IMR-90 (cell line): ENCODE measurements around the gene THADA. TPM values are rescaled to one million over a fixed set of nuclear protein-coding genes. Genes with fewer than 3 reads are reported as not detected.

Source experiments
- ATAC-seq: fragments of 200-7000 bp; cut with Tn5 transposase; 2 replicates; pipeline ENCODE4 v1.9.1; 2020; ENCODE audit warnings: low read depth, mild to moderate bottlenecking, moderate library complexity
- BruUV-seq: library from RNA; stranded (reverse); fragments of 400-500 nt; replicated peaks from 2 replicates; lab custom pipeline; 2021; lab: Mats Ljungman, UMichigan
- CTCF ChIA-PET: fragments of 300-600 bp; formaldehyde crosslinking; extraction: SDS; loops from one replicate; lab custom pipeline; 2021; ENCODE audit warnings: antibody characterized with exemption; lab: Yijun Ruan, JAX
- POLR2A ChIA-PET: fragments of 300-600 bp; sonication (Branson Sonifier 250); formaldehyde crosslinking; loops from one replicate; lab custom pipeline; 2022; ENCODE audit warnings: antibody characterized with exemption; ENCODE audit not compliant: unreplicated experiment; lab: Charles Lee
- DNase-seq: peaks from one replicate; pipeline ENCODE4 v3.0.0; 2013
- H2AFZ ChIP-seq: replicated peaks from 2 replicates; pipeline ENCODE3; 2013; ENCODE audit warnings: low read length, mild to moderate bottlenecking; ENCODE audit not compliant: poor library complexity
- H2AK5ac ChIP-seq: 2 replicates; pipeline ENCODE4 v1.6.1; 2013; ENCODE audit warnings: low read depth, low read length, inconsistent platforms
- H2AK9ac ChIP-seq: replicated peaks from 2 replicates; pipeline ENCODE3; 2013; ENCODE audit warnings: mild to moderate bottlenecking, low read depth, low read length, moderate library complexity; ENCODE audit not compliant: poor library complexity
- H2BK120ac ChIP-seq: 2 replicates; pipeline ENCODE4 v1.6.1; 2013; ENCODE audit warnings: low read depth, low read length, inconsistent platforms
- H2BK15ac ChIP-seq: 3 replicates; pipeline ENCODE4 v1.6.1; 2013; ENCODE audit warnings: low read depth, low read length, inconsistent platforms
- H2BK20ac ChIP-seq: 2 replicates; pipeline ENCODE4 v1.6.1; 2013; ENCODE audit warnings: low read depth, mild to moderate bottlenecking, inconsistent platforms, low read length, moderate library complexity
- H2BK5ac ChIP-seq: 2 replicates; pipeline ENCODE4 v1.6.1; 2013; ENCODE audit warnings: mild to moderate bottlenecking, low read depth, low read length, inconsistent platforms; ENCODE audit not compliant: poor library complexity, severe bottlenecking
- H3K14ac ChIP-seq: replicated peaks from 2 replicates; pipeline ENCODE4 v1.6.1; 2013; ENCODE audit warnings: low read depth, low read length, inconsistent platforms
- H3K18ac ChIP-seq: 2 replicates; pipeline ENCODE4 v1.6.1; 2013; ENCODE audit warnings: low read depth, low read length, control low read depth
- H3K23ac ChIP-seq: 2 replicates; pipeline ENCODE4 v1.6.1; 2013; ENCODE audit warnings: low read depth, low read length, inconsistent platforms
- H3K27ac ChIP-seq: 2 replicates; pipeline ENCODE4 v1.5.1; 2013; ENCODE audit warnings: mild to moderate bottlenecking, control low read depth, low read length; ENCODE audit not compliant: insufficient read depth
- H3K27me3 ChIP-seq: 2 replicates; pipeline ENCODE4 v1.6.1; 2013; ENCODE audit warnings: low read length; ENCODE audit not compliant: control insufficient read depth, insufficient read depth
- H3K36me3 ChIP-seq: 2 replicates; pipeline ENCODE4 v1.6.1; 2013; ENCODE audit warnings: low read length, mixed read lengths; ENCODE audit not compliant: control insufficient read depth, insufficient read depth
- H3K4ac ChIP-seq: 2 replicates; pipeline ENCODE4 v1.6.1; 2013; ENCODE audit warnings: low read depth, low read length, inconsistent platforms
- H3K4me1 ChIP-seq: 2 replicates; pipeline ENCODE4 v1.6.1; 2013; ENCODE audit warnings: low read length, mixed read lengths; ENCODE audit not compliant: control insufficient read depth, insufficient read depth
- H3K4me2 ChIP-seq: 2 replicates; pipeline ENCODE4 v1.6.1; 2013; ENCODE audit warnings: low read depth, mild to moderate bottlenecking, control low read depth, low read length, moderate library complexity
- H3K4me3 ChIP-seq: 2 replicates; pipeline ENCODE4 v1.5.1; 2013; ENCODE audit warnings: low read depth, mild to moderate bottlenecking, control low read depth, low read length, moderate library complexity; ENCODE audit not compliant: insufficient read depth
- H3K56ac ChIP-seq: 2 replicates; pipeline ENCODE4 v1.6.1; 2013; ENCODE audit warnings: low read length, inconsistent platforms; ENCODE audit not compliant: insufficient read depth; ENCODE audit errors: extremely low read depth
- H3K79me1 ChIP-seq, 2 experiments: 2 replicates each; pipeline ENCODE4 v1.6.1; 2013; ENCODE audit warnings: low read length in 2 of 2, inconsistent platforms in 1 of 2, low read depth in 1 of 2
- H3K9ac ChIP-seq: 2 replicates; pipeline ENCODE4 v1.6.1; 2013; ENCODE audit warnings: low read depth, low read length, control low read depth
- H3K9me1 ChIP-seq: 2 replicates; pipeline ENCODE4 v1.6.1; 2013; ENCODE audit warnings: low read length, inconsistent platforms; ENCODE audit not compliant: insufficient read depth
- H3K9me3 ChIP-seq: 2 replicates; pipeline ENCODE4 v1.6.1; 2013; ENCODE audit warnings: low read length; ENCODE audit not compliant: control insufficient read depth, insufficient read depth
- H4K20me1 ChIP-seq: 2 replicates; pipeline ENCODE4 v1.6.1; 2013; ENCODE audit warnings: low read length, inconsistent platforms; ENCODE audit not compliant: insufficient read depth
- H4K5ac ChIP-seq: 2 replicates; pipeline ENCODE4 v1.6.1; 2013; ENCODE audit warnings: mild to moderate bottlenecking, low read depth, low read length, control low read depth
- H4K8ac ChIP-seq, 2 experiments: 2 replicates each; pipeline ENCODE4 v1.6.1; 2013; ENCODE audit warnings: low read depth in 2 of 2, low read length in 2 of 2, control low read depth in 1 of 2, inconsistent platforms in 1 of 2
- H4K91ac ChIP-seq: 2 replicates; pipeline ENCODE4 v1.6.1; 2013; ENCODE audit warnings: low read depth, low read length, inconsistent platforms; ENCODE audit not compliant: insufficient read depth
- BHLHE40 ChIP-seq: fragments of 150-350 bp; IDR thresholded peaks from 2 replicates; pipeline ENCODE4 v1.6.1; 2016; ENCODE audit warnings: mild to moderate bottlenecking, low read depth, low read length
- CEBPB ChIP-seq: IDR thresholded peaks from 2 replicates; pipeline ENCODE4 v1.6.1; 2012; ENCODE audit warnings: low read depth, low read length, improper control_type of control experiment
- FOS ChIP-seq: fragments of 150-350 bp; IDR thresholded peaks from 2 replicates; pipeline ENCODE4 v1.6.1; 2016; ENCODE audit warnings: low read depth, low read length
- NFE2L2 ChIP-seq: fragments of 150-350 bp; IDR thresholded peaks from 2 replicates; pipeline ENCODE4 v1.6.1; 2016; ENCODE audit warnings: low read depth, mild to moderate bottlenecking, low read length
- WGBS, 2 experiments: methylation state at CpG; one replicate each; pipeline versions ENCODE4 v1.1.5 to v1.1.7; 2013; ENCODE audit warnings: missing lambda C conversion rate in 2 of 2; ENCODE audit not compliant: insufficient read length in 1 of 2; ENCODE audit errors: extremely low coverage in 2 of 2; 5-methylcytosine and 5-hydroxymethylcytosine counted together
- dilution Hi-C: fragments of 300-500 bp; cut with HindIII; formaldehyde crosslinking; loops from one replicate; pipeline ENCODE4 v1.14.3; 2018; ENCODE audit warnings: low sequenced_read_pairs; ENCODE audit not compliant: unreplicated experiment
- in situ Hi-C: fragments of 300-500 bp; cut with MboI; formaldehyde crosslinking; loops from 3 replicates; pipeline ENCODE4 v1.14.3; 2019; ENCODE audit warnings: low sequenced_read_pairs, inconsistent platforms, mixed read lengths
- intact Hi-C: fragments of 100-400 bp; cut with micrococcal nuclease; formaldehyde crosslinking; loops from 2 replicates; pipeline ENCODE4 v1.10.0; 2022
- polyA plus RNA-seq, 3 experiments: library from polyadenylated mRNA; depleted of rRNA; stranded (reverse); fragments of >200 nt; gene quantifications; 2 replicates each; pipeline ENCODE4 v1.2.3, GENCODE V29; 2012; ENCODE audit warnings: low replicate concordance in 1 of 3
- total RNA-seq: library from RNA; depleted of rRNA; stranded (reverse); fragments of >200 nt; gene quantifications from 2 replicates; pipeline ENCODE4 v1.2.3, GENCODE V29; 2012
- TF ChIP-seq, protein P1 (sequence below): fragments of 150-350 bp; IDR thresholded peaks from 2 replicates; pipeline ENCODE4 v1.6.1; 2016; ENCODE audit warnings: low read depth, mild to moderate bottlenecking, low read length, moderate library complexity, borderline replicate concordance
- TF ChIP-seq, protein P2 (sequence below): fragments of 150-350 bp; IDR thresholded peaks from 2 replicates; pipeline ENCODE4 v1.6.1; 2017; ENCODE audit warnings: mild to moderate bottlenecking, antibody characterized with exemption, low read length, low read depth

Gene THADA
- total and polyA plus RNA-seq, 2 of the 4 experiments (the other 2 are of a cell fraction), result 10.5 to 21.3 TPM

DNA sequence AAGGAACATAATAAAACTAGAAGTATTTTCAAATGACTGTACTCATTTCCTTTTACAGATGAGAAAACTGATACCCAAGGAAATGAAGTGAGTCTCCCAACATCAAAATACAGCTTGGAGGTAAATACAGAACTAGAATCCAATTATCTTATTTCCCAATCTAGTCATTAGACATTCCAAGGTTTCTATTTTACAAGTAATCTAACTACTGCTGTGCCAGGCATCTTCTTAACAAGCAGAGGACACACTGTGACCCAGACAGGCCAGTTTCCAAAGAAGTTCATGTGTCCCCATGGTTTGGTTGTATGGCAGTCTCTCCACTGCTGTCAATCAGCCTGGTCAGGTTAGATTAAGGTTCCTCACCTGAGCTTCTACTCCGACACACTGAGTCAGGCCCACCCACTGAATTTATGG, 143.5 kb downstream of the THADA start:
- Histone ChIP-seq H2AFZ (no peak overlapping the region), H3K56ac (no peak overlapping the region), H3K23ac (no peak overlapping the region), H4K8ac (no peak overlapping the region), H3K9me1 (no peaks in the 10 kb centered on the region), H3K27ac (no peak overlapping the region), H2BK5ac (no peak overlapping the region), H3K36me3 (peaks cover 3% of the 10 kb centered on the region; the same call in 1 of the 2 replicates), H2BK20ac (no peak overlapping the region), H4K20me1 (no peaks in the 10 kb centered on the region), H3K14ac (no peak overlapping the region), H3K18ac (no peak overlapping the region; the same call in 1 of the 2 replicates), H3K4me3 (no peak overlapping the region), H3K9ac (no peak overlapping the region), H3K4me1 (peaks cover 10% of the 10 kb centered on the region), H2BK15ac (no peak overlapping the region; the same call in 2 of the 3 replicates), H3K4me2 (no peak overlapping the region), H3K27me3 (no peaks in the 10 kb centered on the region), H2BK120ac (no peak overlapping the region), H2AK5ac (no peak overlapping the region), H4K91ac (no peak overlapping the region), H2AK9ac (no peak overlapping the region), H4K5ac (no peak overlapping the region), H3K4ac (no peak overlapping the region), H3K79me1 (no peaks in the 10 kb centered on the region), H3K9me3 (no peaks in the 10 kb centered on the region)
- CTCF ChIA-PET, result no interaction called here
- no CpG with 5 or more reads among the region's 1 CpG for WGBS, 2 experiments
- intact Hi-C loops, result no loop called here
- no TSS peak for BruUV-seq
- TF ChIP-seq NFE2L2, result no peak
- TF ChIP-seq, protein P1, sequence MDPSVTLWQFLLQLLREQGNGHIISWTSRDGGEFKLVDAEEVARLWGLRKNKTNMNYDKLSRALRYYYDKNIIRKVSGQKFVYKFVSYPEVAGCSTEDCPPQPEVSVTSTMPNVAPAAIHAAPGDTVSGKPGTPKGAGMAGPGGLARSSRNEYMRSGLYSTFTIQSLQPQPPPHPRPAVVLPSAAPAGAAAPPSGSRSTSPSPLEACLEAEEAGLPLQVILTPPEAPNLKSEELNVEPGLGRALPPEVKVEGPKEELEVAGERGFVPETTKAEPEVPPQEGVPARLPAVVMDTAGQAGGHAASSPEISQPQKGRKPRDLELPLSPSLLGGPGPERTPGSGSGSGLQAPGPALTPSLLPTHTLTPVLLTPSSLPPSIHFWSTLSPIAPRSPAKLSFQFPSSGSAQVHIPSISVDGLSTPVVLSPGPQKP, result no peak
- no peak for TF ChIP-seq CEBPB
- no peak for TF ChIP-seq BHLHE40
- no peak for TF ChIP-seq FOS
- TF ChIP-seq, protein P2, sequence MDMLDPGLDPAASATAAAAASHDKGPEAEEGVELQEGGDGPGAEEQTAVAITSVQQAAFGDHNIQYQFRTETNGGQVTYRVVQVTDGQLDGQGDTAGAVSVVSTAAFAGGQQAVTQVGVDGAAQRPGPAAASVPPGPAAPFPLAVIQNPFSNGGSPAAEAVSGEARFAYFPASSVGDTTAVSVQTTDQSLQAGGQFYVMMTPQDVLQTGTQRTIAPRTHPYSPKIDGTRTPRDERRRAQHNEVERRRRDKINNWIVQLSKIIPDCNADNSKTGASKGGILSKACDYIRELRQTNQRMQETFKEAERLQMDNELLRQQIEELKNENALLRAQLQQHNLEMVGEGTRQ, result no peak
- POLR2A ChIA-PET, result no interaction called here
- no peak for ATAC-seq
- in situ Hi-C loops, result no loop called here
- DNase-seq, result no peak
- dilution Hi-C loops, result no loop called here
